AG04449 (cell line): Measurements from ENCODE around the gene HSPB7.
"Not testable (repeated sequence)": the region's sequence is repeated elsewhere in the genome, so short reads cannot be mapped to it uniquely, and the experiment has no call there.

ENCODE experiments used
- CTCF ChIA-PET: fragments of 350-600 bp; formaldehyde crosslinking; extraction: SDS; loops from one replicate; lab custom pipeline; 2021; ENCODE audit warnings: antibody characterized with exemption; lab: Yijun Ruan, JAX
- POLR2A ChIA-PET: fragments of 400-600, 350-600 bp; formaldehyde crosslinking; extraction: SDS; loops from one replicate; lab custom pipeline; 2020; ENCODE audit warnings: antibody characterized with exemption, inconsistent platforms; lab: Yijun Ruan, JAX
- DNase-seq: peaks from one replicate; pipeline ENCODE4 v3.0.0-alpha.2; 2010; ENCODE audit warnings: low read depth, low spot score
- H3K4me3 ChIP-seq: 2 replicates; pipeline ENCODE4 v1.5.1; 2011; ENCODE audit warnings: low read depth, mild to moderate bottlenecking, control low read depth, low read length
- CTCF ChIP-seq: IDR thresholded peaks from one replicate; pipeline ENCODE4 v1.5.1; 2011; ENCODE audit warnings: mild to moderate bottlenecking, moderate library complexity, low read length, control low read depth, inconsistent platforms; ENCODE audit not compliant: insufficient read depth; ENCODE audit errors: missing control alignments

The HSPB7 gene

GRCh38 chr1:16009030-16009460 lies 8.8 kb downstream of the HSPB7 start:
- peak; percentile 92 for TF ChIP-seq CTCF
- no peak for DNase-seq
- POLR2A ChIA-PET: no interaction called here
- H3K4me3 ChIP-seq: no peak overlapping the region
- CTCF ChIA-PET: interaction anchor here (0.6 to 11.1 kb wide), 30 partner anchors 11 to 355 kb away, joined by 3 to 141 read pairs (median 7); partner anchors contain the start of genes CLCNKA, FAM131C, HSPB7 and ZBTB17

- no peak for TF ChIP-seq CTCF
- CTCF ChIA-PET: interaction anchor here (0.8 to 11.1 kb wide), 30 partner anchors 10 to 412 kb away, joined by 3 to 141 read pairs (median 4); partner anchors contain the start of genes CLCNKA, FAM131C, HSPB7 and UQCRHL
- no peak for DNase-seq
- POLR2A ChIA-PET: no interaction called here
- no peak overlapping the region for H3K4me3 ChIP-seq
Measured at GRCh38 chr1:16007671-16008341, 10.0 kb downstream of the HSPB7 start.

GRCh38 chr1:16006552-16007485 lies 11.0 kb downstream of the HSPB7 start:
- no peak for DNase-seq
- POLR2A ChIA-PET: no interaction called here
- TF ChIP-seq CTCF: no peak
- CTCF ChIA-PET: interaction anchor here (0.8 to 11.1 kb wide), 25 partner anchors 9 to 411 kb away, joined by 3 to 141 read pairs (median 6); partner anchors contain the start of genes CLCNKA, FAM131C, HSPB7 and UQCRHL
- no peak overlapping the region for H3K4me3 ChIP-seq

GRCh38 chr1:16006010-16006409 lies 11.8 kb downstream of the HSPB7 start:
- ChIA-PET POLR2A (no interaction called here), CTCF (interaction anchor here (0.8 to 11.1 kb wide), 13 partner anchors 8 to 214 kb away, joined by 3 to 141 read pairs (median 10); partner anchors contain the start of genes CLCNKA, FAM131C and HSPB7)

GRCh38 chr1:16005597-16005996 lies 12.2 kb downstream of the HSPB7 start:
- CTCF ChIA-PET: interaction anchor here (0.9 to 11.1 kb wide), 11 partner anchors 8 to 214 kb away, joined by 3 to 141 read pairs (median 10); partner anchors contain the start of genes CLCNKA, FAM131C and HSPB7
- no peak for TF ChIP-seq CTCF
- POLR2A ChIA-PET: no interaction called here
- no peak overlapping the region for H3K4me3 ChIP-seq
- DNase-seq: no peak

More at GRCh38 chr1:16006010-16006409, 11.8 kb downstream of the HSPB7 start:
- DNase-seq: no peak
- no peak for TF ChIP-seq CTCF
- H3K4me3 ChIP-seq: no peak overlapping the region

- POLR2A ChIA-PET, DNase-seq, H3K4me3 ChIP-seq: not testable (repeated sequence)
- CTCF ChIA-PET: interaction anchor here (1.0 to 10.4 kb wide), 6 partner anchors 6 to 209 kb away, joined by 3 to 93 read pairs (median 6); partner anchors contain the start of gene SRARP
Measured at GRCh38 chr1:16001274-16001673, 16.6 kb downstream of the HSPB7 start.
